GM21526 (cell line): ENCODE data around the gene ZNF358.
"Not testable (repeated sequence)": the region's sequence is repeated elsewhere in the genome, so short reads cannot be mapped to it uniquely, and the experiment has no call there.

Experiments used
- ATAC-seq: cut with Tn5 transposase; IDR thresholded peaks from one replicate; pipeline ENCODE4 v1.9.1; 2021; ENCODE audit warnings: moderate library complexity; ENCODE audit not compliant: unreplicated experiment, low FRiP score

Gene ZNF358

DNA sequence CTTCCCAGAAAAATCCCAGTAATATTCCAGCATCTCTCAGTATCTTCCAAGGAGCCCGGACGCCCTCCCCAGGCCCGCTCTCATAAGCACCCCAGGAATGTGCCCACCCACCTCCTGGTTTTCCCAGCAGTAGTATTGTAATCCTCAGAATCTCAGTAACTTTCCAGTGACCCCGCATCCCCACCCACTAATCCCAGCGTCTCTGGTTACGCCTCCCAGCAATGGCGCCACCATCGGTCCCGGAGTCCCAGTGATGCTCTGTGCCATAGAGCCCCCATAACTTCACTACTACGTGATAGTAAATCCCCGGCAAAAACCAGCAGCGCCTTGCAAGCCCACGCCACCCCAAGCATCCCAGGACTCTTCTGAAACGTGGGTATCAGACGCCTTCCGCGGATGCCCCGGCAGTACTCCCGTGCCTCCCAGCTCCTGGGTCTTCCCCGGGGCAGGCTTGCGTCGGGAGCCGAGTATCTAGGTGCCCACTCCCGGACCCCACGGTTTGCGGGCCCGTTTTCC lies 18.7 kb downstream of the ZNF358 start:
- no peak for ATAC-seq

GRCh38 chr19:7535047-7535997 lies 19.4 kb downstream of the ZNF358 start, which contains the start of gene PNPLA6:
PNPLA6 (plus strand) TSS chr19:7535717; CDS start chr19:7535789, 72 bp downstream.
- ATAC-seq: peak; percentile 61

- ATAC-seq: peak; percentile 6
Observed at GRCh38 chr19:7535998-7536695, 20.2 kb downstream of the ZNF358 start.

DNA sequence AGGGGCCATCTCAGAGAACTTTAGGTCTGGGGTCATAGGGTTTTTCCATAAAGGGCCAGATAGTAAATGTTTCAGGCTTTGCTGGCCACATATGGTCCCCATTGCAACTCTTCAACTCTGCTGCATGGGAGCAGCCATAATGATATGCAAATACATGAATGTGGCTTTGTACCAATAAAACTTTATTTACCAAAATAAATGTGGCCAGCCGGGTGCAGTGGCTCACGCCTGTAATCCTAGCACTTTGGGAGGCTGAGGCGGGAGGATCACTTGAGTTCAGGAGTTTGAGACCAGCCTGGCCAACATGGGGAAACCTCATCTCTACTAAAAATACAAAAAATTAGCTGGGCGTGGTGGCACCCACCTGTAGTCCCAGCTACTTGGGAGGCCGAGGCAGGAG lies 23.1 kb downstream of the ZNF358 start:
- ATAC-seq: not testable (repeated sequence)

DNA sequence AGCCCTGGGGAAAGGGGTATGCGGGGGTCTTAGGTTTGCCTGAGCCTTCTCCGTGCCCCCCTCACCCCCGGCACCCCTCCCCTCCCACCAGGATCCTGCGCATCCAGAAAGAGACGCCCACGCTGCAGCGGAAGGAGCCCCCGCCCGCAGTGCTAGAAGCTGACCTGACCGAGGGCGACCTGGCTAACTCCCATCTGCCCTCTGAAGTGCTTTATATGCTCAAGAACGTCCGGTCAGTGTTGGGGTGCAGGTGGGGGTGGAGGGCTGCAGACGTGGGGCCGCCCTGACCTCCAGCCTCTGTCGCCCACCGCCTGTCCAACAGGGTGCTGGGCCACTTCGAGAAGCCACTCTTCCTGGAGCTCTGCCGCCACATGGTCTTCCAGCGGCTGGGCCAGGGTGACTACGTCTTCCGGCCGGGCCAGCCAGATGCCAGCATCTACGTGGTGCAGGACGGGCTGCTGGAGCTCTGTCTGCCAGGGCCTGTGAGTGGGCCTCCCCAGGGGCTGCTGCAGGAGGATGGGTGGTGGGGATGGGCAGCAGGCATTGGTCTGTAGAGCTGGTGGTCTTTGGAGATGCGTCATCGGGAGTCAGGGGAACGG lies 24.0 kb downstream of the ZNF358 start:
- no peak for ATAC-seq

GRCh38 chr19:7540761-7541474 lies 25.0 kb downstream of the ZNF358 start:
- no peak for ATAC-seq

GRCh38 chr19:7541475-7541824 lies 25.5 kb downstream of the ZNF358 start:
- no peak for ATAC-seq

DNA sequence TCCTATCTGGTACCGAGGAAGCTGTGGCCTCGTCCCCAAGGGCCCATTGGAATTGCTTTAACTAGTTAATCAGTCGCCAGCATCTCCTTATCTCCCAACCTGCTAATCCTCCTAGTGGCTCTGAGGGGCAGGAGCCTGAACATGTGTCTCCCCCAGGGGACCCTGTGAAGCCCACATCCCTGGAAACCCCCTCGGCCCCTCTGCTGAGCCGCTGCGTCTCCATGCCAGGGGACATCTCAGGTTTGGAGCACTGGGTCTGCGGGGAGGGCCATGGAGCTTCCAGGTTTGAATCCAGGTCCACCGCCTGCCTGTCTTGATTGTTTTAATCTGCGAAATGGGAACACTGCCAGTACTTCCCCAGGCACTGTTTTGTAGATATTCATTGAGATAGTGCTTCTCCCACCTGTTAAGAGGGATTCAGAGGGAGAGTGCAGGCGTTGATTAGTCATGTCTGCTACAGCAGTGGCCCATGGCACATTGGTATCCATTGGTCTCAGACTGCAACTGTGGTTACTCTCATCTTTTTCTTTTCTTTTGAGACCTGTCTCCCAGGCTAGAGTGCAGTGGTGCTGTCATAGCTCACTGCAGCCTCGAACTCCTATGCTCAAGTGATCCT lies 26.0 kb downstream of the ZNF358 start:
- ATAC-seq: no peak

GRCh38 chr19:7542556-7543348 lies 26.8 kb downstream of the ZNF358 start:
- ATAC-seq: no peak

DNA sequence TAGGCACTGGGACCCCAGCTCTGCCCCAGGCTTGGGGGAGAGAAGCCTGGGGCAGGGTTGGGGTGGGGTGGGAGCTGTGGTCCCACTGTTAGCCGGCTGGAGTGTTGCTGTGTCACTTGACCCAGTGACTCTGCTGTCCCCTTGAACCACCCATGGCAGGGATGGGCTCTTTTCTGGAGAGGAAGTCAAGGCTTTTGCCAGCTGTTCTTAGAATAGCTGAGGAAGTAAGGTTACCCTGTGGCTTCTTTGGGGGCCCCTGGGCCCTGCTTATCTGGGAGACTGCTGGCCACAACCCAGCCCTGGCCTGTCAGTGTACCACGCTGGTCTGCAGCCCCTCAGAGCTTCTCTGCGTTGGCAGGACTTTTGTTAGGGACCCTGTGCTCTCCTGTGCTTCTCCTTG lies 28.7 kb downstream of the ZNF358 start:
- no peak for ATAC-seq

DNA sequence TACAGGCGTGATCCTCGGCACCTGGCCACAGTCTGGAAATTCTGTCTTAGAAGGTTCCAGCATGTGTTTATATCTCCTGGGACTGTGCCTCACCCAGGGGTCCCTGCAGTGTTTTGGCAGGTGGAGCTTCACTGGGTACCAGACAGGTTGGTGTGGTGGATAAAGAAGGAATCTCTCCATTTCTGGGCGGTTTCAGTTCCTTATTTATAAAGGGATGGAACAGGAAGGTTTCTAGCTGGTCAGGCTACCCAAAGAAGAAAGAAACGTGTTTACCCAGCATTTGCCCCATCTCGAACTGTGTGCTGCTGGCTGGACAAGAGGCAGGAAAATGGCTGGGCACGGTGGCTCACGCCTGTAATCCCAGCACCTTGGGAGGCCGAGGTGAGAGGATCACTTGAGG lies 29.4 kb downstream of the ZNF358 start:
- ATAC-seq: no peak

DNA sequence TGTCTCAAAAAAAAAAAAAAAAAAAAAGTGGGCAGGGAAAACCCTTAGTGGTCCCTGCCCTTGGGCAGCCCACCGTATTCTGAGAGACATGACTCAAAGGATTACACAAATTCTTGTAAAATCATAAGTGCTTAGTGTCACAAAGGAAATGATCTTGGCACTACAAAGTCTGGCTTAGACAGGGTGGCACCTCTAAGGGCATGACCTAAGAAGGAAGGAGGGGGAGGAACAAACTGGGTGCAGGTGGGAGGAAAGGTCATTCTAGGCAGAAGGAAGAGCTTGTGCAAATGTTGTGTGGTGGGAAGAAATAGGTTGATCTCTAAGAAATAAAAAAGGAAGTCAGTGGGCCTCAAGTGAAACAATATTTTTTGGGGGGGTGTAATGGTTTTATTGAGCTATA lies 30.0 kb downstream of the ZNF358 start:
- ATAC-seq: no peak

DNA sequence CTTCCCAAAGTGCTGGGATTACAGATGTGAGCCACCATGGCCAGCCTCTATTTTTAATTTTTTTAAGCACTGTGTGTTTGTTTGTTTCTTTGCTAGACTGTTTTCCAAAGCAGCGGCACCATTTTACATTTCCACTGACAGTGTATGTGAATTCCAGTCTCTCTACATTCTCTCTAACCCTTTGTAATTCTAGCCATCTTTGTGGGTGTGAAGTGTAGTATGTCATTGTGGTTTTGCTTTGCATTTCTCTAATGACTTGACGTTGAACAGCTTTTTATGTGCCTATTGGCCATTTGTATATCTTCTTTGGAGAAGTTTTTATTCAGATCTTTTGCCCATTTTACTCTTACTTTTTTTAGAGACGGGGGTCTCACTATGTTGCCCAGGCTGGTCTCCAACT lies 31.3 kb downstream of the ZNF358 start:
- ATAC-seq: no peak

DNA sequence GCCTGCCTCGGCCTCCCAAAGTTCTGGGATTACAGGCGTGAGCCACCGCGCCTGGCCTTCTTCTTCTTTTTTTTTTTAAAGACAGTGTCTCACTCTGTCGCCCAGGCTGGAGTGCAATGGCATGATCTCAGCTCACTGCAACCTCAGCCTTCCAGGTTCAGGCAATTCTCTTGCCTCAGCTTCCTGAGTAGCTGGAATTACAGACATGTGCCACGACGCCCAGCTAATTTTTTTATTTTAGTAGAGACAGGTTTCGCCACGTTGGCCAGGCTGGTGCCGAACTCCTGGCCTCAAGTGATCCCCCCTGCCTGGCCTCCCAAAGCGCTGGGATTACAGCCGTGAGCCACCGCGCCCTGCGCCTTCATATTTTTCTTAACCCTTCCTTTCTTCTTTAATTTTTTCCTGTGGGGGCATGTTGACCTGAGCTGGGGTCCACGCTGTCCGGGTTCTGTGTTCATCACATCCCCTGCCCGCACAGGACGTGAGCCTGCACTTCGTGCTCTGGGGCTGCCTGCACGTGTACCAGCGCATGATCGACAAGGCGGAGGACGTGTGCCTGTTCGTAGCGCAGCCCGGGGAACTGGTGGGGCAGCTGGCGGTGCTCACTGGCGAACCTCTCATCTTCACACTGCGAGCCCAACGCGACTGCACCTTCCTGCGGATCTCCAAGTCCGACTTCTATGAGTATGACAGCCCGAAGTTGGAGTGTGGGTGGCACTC lies 33.7 kb downstream of the ZNF358 start:
- ATAC-seq: no peak

GRCh38 chr19:7550169-7550770 lies 34.4 kb downstream of the ZNF358 start:
- ATAC-seq: no peak

GRCh38 chr19:7550987-7551761 lies 35.3 kb downstream of the ZNF358 start:
- ATAC-seq: no peak

DNA sequence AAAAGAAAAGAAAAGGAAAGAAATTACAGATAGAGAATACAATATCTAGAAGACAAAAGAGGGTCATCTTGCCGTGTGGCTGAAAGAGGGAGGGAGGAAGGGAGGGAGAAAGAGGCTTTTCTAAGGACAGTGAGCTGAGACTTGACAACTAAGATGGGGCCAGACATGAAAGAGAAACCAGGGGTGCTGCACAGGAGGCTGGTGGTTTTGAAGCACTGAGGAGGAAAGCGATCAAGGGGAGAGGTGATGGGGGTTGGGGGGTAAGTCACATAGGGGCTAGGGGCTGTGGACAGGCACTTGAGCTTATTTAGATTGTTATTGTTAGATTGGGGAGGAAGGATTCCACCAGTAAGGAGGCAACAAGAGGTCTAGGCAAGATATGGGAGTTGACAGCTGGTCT lies 36.9 kb downstream of the ZNF358 start:
- no peak for ATAC-seq
